ENCODE results near the gene ILRUN.

- TF ChIP-seq CTCF (conservative IDR thresholded peaks at IDR 0.05; ENCODE audit: low read length): no peak
- TF ChIP-seq EZH2phosphoT487 (IDR thresholded peaks at IDR 0.05; ENCODE audit: borderline replicate concordance, low read depth, low read length): no peak
Observed at GRCh38 chr6:34663831-34664255, 32.7 kb downstream of the ILRUN start.
